Stomach (tissue), 9 donors: ENCODE data around the gene CBX4. TPM values are rescaled to one million over a fixed set of nuclear protein-coding genes. Genes with fewer than 3 reads are reported as not detected.

ENCODE experiments used
- DNase-seq, 2 donors: peaks; one replicate each; pipeline versions ENCODE4 v3.0.0 to v3.0.0-alpha.2; 2013 to 2019
- H3K27ac ChIP-seq, 5 donors: fragments of 200-600 bp in 4 of 5; sonication (generic) in 4 of 5; one replicate each; pipeline ENCODE4 v1.5.1; 2013 to 2019; ENCODE audit warnings: mild to moderate bottlenecking in 1 of 5, moderate library complexity in 1 of 5
- H3K27me3 ChIP-seq, 3 donors: fragments of 200-600 bp; sonication (generic); one replicate each; pipeline ENCODE4 v1.5.1; 2017 to 2019; ENCODE audit warnings: mixed run types in 1 of 3
- H3K36me3 ChIP-seq, 4 donors: fragments of 200-600 bp; sonication (generic); 1 replicate in 3 of 4; 2 replicates in 1 of 4; pipeline ENCODE4 v1.5.1; 2016 to 2019
- H3K4me1 ChIP-seq, 4 donors: fragments of 200-600 bp; sonication (generic); one replicate each; pipeline ENCODE4 v1.5.1; 2016 to 2019
- H3K4me3 ChIP-seq, 4 donors: fragments of 200-600 bp; sonication (generic) in 3 of 4; one replicate each; pipeline ENCODE4 v1.5.1; 2016 to 2019; ENCODE audit warnings: mild to moderate bottlenecking in 1 of 4
- H3K9me3 ChIP-seq, 4 donors: fragments of 200-600 bp; sonication (generic); one replicate each; pipeline ENCODE4 v1.5.1; 2016 to 2019
- CTCF ChIP-seq, 7 experiments: fragments of 450-650 bp in 4 of 7; fragments of 200-600 bp in 3 of 7; sonication (generic) in 3 of 7; IDR thresholded peaks; one replicate each; pipeline ENCODE4 v1.5.1; 2016 to 2019; ENCODE audit warnings: antibody characterized with exemption in 7 of 7, control low read depth in 2 of 7, mild to moderate bottlenecking in 1 of 7
- EP300 ChIP-seq: sonication (generic); formaldehyde crosslinking; IDR thresholded peaks from one replicate; pipeline ENCODE4 v1.6.1; 2017; ENCODE audit warnings: antibody characterized with exemption
- POLR2A ChIP-seq, 4 donors: fragments of 450-650 bp; IDR thresholded peaks; one replicate each; pipeline ENCODE4 v1.6.1; 2016; ENCODE audit warnings: antibody characterized with exemption in 4 of 4, control low read depth in 2 of 4, mild to moderate bottlenecking in 1 of 4, moderate library complexity in 1 of 4
- POLR2AphosphoS5 ChIP-seq, 3 donors: sonication (generic); formaldehyde crosslinking; IDR thresholded peaks; one replicate each; pipeline ENCODE4 v1.6.1; 2016; ENCODE audit warnings: antibody characterized with exemption in 3 of 3
- WGBS, 5 donors: extraction: QIAGEN DNeasy Blood & Tissue Kit in 3 of 5; methylation state at CpG; one replicate each; pipeline versions ENCODE4 v1.1.5 to v1.1.7; 2013 to 2018; 5-methylcytosine and 5-hydroxymethylcytosine counted together
- intact Hi-C: fragments of 100-400 bp; cut with DNase I; formaldehyde crosslinking; loops from one replicate; pipeline ENCODE4 v1.15.1; 2023; ENCODE audit warnings: low total_unique reads
- polyA plus RNA-seq, 3 donors: library from polyadenylated mRNA; stranded (reverse); fragments of 200-250 nt; gene quantifications; one replicate each; pipeline ENCODE4 v1.2.3, GENCODE V29; 2013
- total RNA-seq, 5 donors: library from RNA; depleted of rRNA; stranded (reverse); fragments of >200 nt; gene quantifications; one replicate each; pipeline versions ENCODE4 v1.1.0 to v1.2.3, GENCODE V29; 2014 to 2016
- donor health status: healthy with polysubstance abuse.
- donor health status: Bipolar disorder and iron deficiency.
- donor health status: healthy.

Gene CBX4
- total and polyA plus RNA-seq, 8 donors = 1.8 to 10.6 (median 8.3) TPM

GRCh38 chr17:79802736-79803420 is 36.4 kb downstream of the CBX4 start:
- peaks cover 93 to 100% (median 100%) of the 10 kb centered on the region in 3 donors for H3K27me3 ChIP-seq
- DNase-seq = peak in 1 of 2 donors; percentile 45
- no peaks in the 10 kb centered on the region for H3K36me3 ChIP-seq
- peaks cover 31 to 65% (median 61%) of the 10 kb centered on the region in 4 donors for H3K4me1 ChIP-seq
- WGBS, 5 donors = 5 to 15% (median 6%) methylated on average over 23 to 57 of the region's 57 CpGs
- no peaks in the 10 kb centered on the region for H3K9me3 ChIP-seq
- intact Hi-C loops = loop anchor here (10.0 kb wide), 2 partner anchors 112 to 192 kb away; no protein-coding TSS in a partner anchor
- H3K27ac ChIP-seq = no peak overlapping the region
- TF ChIP-seq CTCF (IDR thresholded peaks at IDR 0.05) (no peak), POLR2A (IDR thresholded peaks at IDR 0.05) (no peak), POLR2AphosphoS5 (IDR thresholded peaks at IDR 0.05) (no peak), EP300 (no peak)
- peak overlapping the region in 1 of 4 donors; percentile 31 for H3K4me3 ChIP-seq

DNA sequence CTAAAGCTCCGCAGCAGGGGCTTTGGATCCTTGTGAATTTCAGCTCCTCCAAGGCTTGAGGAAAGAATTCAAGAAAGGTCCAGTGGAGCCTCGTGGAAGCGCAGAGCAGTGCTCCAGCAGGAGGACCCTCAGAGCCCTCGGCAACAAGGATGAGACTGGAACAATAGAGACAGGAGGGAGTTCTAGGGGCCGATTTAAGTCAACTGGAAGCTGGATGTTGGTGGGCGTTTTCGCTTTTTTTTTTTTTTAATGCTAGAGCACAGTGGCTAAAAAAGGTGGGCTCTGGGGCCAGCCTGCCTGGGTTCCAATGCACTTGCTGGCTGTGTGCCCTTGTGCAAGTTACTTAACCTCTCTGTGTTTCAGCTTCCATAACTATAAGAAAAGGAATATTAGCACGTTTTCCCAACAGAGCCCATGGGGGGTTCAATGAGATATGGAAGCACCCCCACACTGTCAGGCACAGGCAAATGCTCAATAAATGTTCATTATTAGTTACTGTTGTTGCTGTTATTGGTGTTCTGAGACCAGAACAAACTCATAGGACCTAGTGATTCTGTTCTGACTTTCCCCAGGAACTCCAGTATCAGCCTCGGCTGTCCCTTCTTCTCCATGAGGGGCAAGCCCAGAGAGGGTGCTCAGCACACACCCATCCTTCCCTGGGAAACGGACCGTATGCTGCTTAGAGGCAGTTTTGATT is 37.1 kb downstream of the CBX4 start:
- Histone ChIP-seq H3K27ac (no peak overlapping the region), H3K36me3 (no peaks in the 10 kb centered on the region), H3K9me3 (no peaks in the 10 kb centered on the region), H3K27me3 (peaks cover 86 to 99% (median 98%) of the 10 kb centered on the region in 3 donors), H3K4me1 (peaks cover 34 to 72% (median 67%) of the 10 kb centered on the region in 4 donors), H3K4me3 (peak overlapping the region in 1 of 4 donors; percentile 31)
- no peak for DNase-seq
- intact Hi-C loops = loop anchor here (10.0 kb wide), 2 partner anchors 113 to 193 kb away; no protein-coding TSS in a partner anchor
- TF ChIP-seq EP300 (no peak), CTCF (IDR thresholded peaks at IDR 0.05) (no peak), POLR2A (IDR thresholded peaks at IDR 0.05) (no peak), POLR2AphosphoS5 (IDR thresholded peaks at IDR 0.05) (no peak)
- 10 to 17% (median 15%) methylated on average over 11 of the region's 11 CpGs for WGBS, 5 donors

DNA sequence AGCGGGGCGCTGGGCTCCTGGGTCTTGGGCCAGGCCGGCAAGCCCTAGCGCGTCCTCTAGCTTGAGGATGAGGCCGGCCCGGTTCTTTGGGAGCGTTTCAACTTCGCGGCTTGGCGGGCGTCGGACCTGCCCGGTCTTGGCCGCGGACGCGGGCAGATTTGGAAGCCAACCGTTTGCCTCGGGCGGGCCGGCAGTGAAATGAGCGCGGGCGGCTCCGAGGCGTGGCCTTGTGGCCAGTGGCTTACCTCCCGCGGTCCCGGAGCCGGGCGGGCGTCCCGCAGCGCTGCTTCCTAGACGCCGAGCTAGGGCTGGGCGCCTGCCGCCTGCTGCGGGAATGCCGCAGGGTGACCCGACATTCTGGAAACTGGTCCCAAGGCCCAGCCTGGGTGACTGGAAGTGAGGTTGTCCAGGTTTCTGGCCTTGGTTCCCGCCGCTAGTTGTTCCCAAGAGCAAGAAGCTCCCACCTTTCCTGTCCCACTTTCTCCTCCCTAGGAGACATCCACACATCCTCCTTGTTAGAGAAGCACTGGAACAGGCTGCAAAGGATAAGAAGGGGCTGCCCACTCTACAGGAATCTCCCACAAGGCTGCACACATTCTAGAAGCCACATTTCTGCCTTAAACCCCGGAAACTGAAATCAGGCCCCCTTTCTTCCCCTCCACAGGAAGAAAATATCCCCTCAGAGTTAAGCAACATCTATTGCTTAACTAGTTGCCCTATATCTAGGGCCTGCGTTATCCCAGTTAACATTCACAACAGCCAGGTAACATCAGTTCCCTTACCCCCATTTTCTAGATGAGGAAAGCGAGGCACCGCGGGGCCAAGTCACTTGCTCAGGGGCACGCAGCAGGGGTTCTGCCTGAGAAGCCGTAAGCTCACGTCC is 37.8 kb downstream of the CBX4 start:
- H3K4me3 ChIP-seq = peak overlapping the region in 3 of 4 donors; percentile 14 to 42 (median 20)
- no peak overlapping the region for H3K27ac ChIP-seq
- 4 to 6% (median 5%) methylated on average over 32 to 52 of the region's 52 CpGs for WGBS, 5 donors
- DNase-seq = peak; percentile 56 to 69
- no peaks in the 10 kb centered on the region for H3K9me3 ChIP-seq
- intact Hi-C loops = loop anchor here (10.0 kb wide), 2 partner anchors 113 to 193 kb away; no protein-coding TSS in a partner anchor
- H3K36me3 ChIP-seq = no peaks in the 10 kb centered on the region
- H3K27me3 ChIP-seq = peaks cover 78 to 91% (median 90%) of the 10 kb centered on the region in 3 donors
- H3K4me1 ChIP-seq = peaks cover 34 to 74% (median 71%) of the 10 kb centered on the region in 4 donors
- TF ChIP-seq EP300 (no peak), CTCF (IDR thresholded peaks at IDR 0.05) (no peak), POLR2A (IDR thresholded peaks at IDR 0.05) (no peak), POLR2AphosphoS5 (IDR thresholded peaks at IDR 0.05) (no peak)
